Heart left ventricle (tissue), 16 donors: ENCODE measurements around the gene FAM193B. TPM values are rescaled to one million over a fixed set of nuclear protein-coding genes. Genes with fewer than 3 reads are reported as not detected.
A peak's percentile ranks its signal among the peaks of the same experiment; 100 is the strongest.

ENCODE experiments used
- ATAC-seq, 4 donors: fragments of 200-7000 bp; cut with Tn5 transposase; one replicate each; pipeline ENCODE4 v1.9.1; 2020 to 2022; ENCODE audit warnings: moderate library complexity in 4 of 4, mild to moderate bottlenecking in 3 of 4, moderate number of reproducible peaks in 1 of 4
- DNase-seq, 5 donors: peaks; one replicate each; pipeline ENCODE4 v3.0.0-alpha.2; 2020
- H3K27ac ChIP-seq, 12 donors: fragments of 200-600 bp; sonication (generic) in 4 of 12; one replicate each; pipeline versions ENCODE4 v1.5.0 to v1.8.0; 2016 to 2022; ENCODE audit warnings: mild to moderate bottlenecking in 2 of 12
- H3K27me3 ChIP-seq, 9 donors: fragments of 200-600 bp; sonication (generic) in 2 of 9; one replicate each; pipeline versions ENCODE4 v1.5.1 to v1.8.0; 2016 to 2022; ENCODE audit warnings: mild to moderate bottlenecking in 3 of 9
- H3K36me3 ChIP-seq, 9 donors: fragments of 200-600 bp; sonication (generic) in 2 of 9; one replicate each; pipeline versions ENCODE4 v1.5.0 to v1.8.0; 2018 to 2022; ENCODE audit warnings: mild to moderate bottlenecking in 2 of 9
- H3K4me1 ChIP-seq, 12 donors: fragments of 200-600 bp; sonication (generic) in 4 of 12; one replicate each; pipeline versions ENCODE4 v1.5.0 to v1.8.0; 2016 to 2022; ENCODE audit warnings: mild to moderate bottlenecking in 3 of 12
- H3K4me3 ChIP-seq, 12 donors: fragments of 200-600 bp; sonication (generic) in 4 of 12; one replicate each; pipeline versions ENCODE4 v1.5.0 to v1.8.0; 2017 to 2022; ENCODE audit warnings: mild to moderate bottlenecking in 9 of 12, moderate library complexity in 4 of 12
- H3K9me3 ChIP-seq, 12 donors: fragments of 200-600 bp; sonication (generic) in 4 of 12; one replicate each; pipeline versions ENCODE4 v1.5.0 to v1.8.0; 2016 to 2022; ENCODE audit warnings: mild to moderate bottlenecking in 1 of 12
- CTCF ChIP-seq, 12 donors: fragments of 200-600 bp; sonication (generic) in 4 of 12; IDR thresholded peaks; one replicate each; pipeline versions ENCODE4 v1.5.0 to v1.8.0; 2018 to 2022; ENCODE audit warnings: antibody characterized with exemption in 12 of 12, mild to moderate bottlenecking in 5 of 12
- POLR2A ChIP-seq, 2 donors: fragments of 450-650 bp; IDR thresholded peaks; one replicate each; pipeline ENCODE4 v1.6.1; 2017; ENCODE audit warnings: antibody characterized with exemption in 2 of 2, mild to moderate bottlenecking in 2 of 2, moderate library complexity in 2 of 2
- WGBS, 4 donors: extraction: QIAGEN DNeasy Blood & Tissue Kit in 2 of 4; methylation state at CpG; one replicate each; pipeline versions ENCODE4 v1.1.5 to v1.1.7; 2013 to 2018; 5-methylcytosine and 5-hydroxymethylcytosine counted together
- intact Hi-C, 10 donors: fragments of 100-400 bp; cut with DNase I; formaldehyde crosslinking; loops; one replicate each; pipeline versions ENCODE4 v1.11.1 to v1.14.2; 2022
- polyA plus RNA-seq, 2 donors: library from polyadenylated mRNA; stranded (reverse); fragments of 200-250 nt; gene quantifications; one replicate each; pipeline ENCODE4 v1.2.3, GENCODE V29; 2013
- total RNA-seq, 9 donors: library from RNA; depleted of rRNA in 2 of 9; stranded (reverse); fragments of >200 nt in 2 of 9; fragmentation: NEBNext Ultra II Directional in 3 of 9; extraction: Animal tissue kit (Norgen Biotek cat#: 25700) in 3 of 9; gene quantifications; one replicate each; pipeline versions ENCODE4 v1.1.0 to v1.2.4, GENCODE V29; 2016 to 2023
- donor health status: ischemic (EF 13 %, LVEDD 7.1; RV severe dilation, severe dysfunction).
- donor health status: healthy with polysubstance abuse.
- donor health status: DM: no; HTN: yes; CAD: no.
- donor health status: DM: no; HTN: no; CAD: no.
- donor health status: ischemic (EF 25% LVEDD 6.9; RV normal size, moderate dysfunction).
- donor health status: ischemic (EF 25% LVEDD 5.7; RV mildly dilated, moderate dysfunction).
- donor health status: healthy.
- donor health status: DM: yes; HTN: yes; CAD: no.
- donor health status: ischemic (EF 35%, LVEDD 5.7; RV mildly dilated, moderate dysfunction).
- donor health status: nonischemic (EF 11% LVEDD 7.7; RV severe dilation, severe dysfunction).
- donor health status: DM: yes; HTN: yes; CAD: no.
- donor health status: PGD.
- donor health status: ischemic (EF 29% LVEDD 5.4; RV normal size, mild dysfunction).
- donor health status: nonischemic (EF 23%, LVEDD 6.1; RV moderate dilation, normal function).

The FAM193B gene
- total and polyA plus RNA-seq, 11 donors = 13.1 to 58.9 (median 20.2) TPM

- intact Hi-C loops = loop anchor here in 2 of 10 donors (10.0 kb wide), 1 partner anchor 80 kb away; the partner anchor contains the start of gene TMED9 (in 2 of the 2)
- DNase-seq (no peak), ATAC-seq (no peak)
- 94 to 98% (median 95%) methylated on average over 8 to 11 of the region's 11 CpGs for WGBS, 4 donors
- peaks cover 7 to 64% (median 49%) of the 10 kb centered on the region in 9 donors for H3K36me3 ChIP-seq
- H3K27ac ChIP-seq = no peak overlapping the region
- no peaks in the 10 kb centered on the region for H3K27me3 ChIP-seq
- H3K4me1 ChIP-seq = peaks cover 0 to 43% (median 15%) of the 10 kb centered on the region in 12 donors
- TF ChIP-seq POLR2A (IDR thresholded peaks at IDR 0.05) (no peak), CTCF (IDR thresholded peaks at IDR 0.05) (no peak)
- H3K9me3 ChIP-seq = no peaks in the 10 kb centered on the region
- no peak overlapping the region for H3K4me3 ChIP-seq
Measured at GRCh38 chr5:177514541-177514940, 39.8 kb downstream of the FAM193B start.

GRCh38 chr5:177513500-177513899 is 40.9 kb downstream of the FAM193B start:
- Histone ChIP-seq H3K36me3 (peaks cover 7 to 59% (median 49%) of the 10 kb centered on the region in 9 donors), H3K4me1 (peaks cover 0 to 44% (median 12%) of the 10 kb centered on the region in 12 donors), H3K4me3 (no peak overlapping the region), H3K27me3 (no peaks in the 10 kb centered on the region), H3K9me3 (no peaks in the 10 kb centered on the region), H3K27ac (no peak overlapping the region)
- TF ChIP-seq CTCF (IDR thresholded peaks at IDR 0.05) = no peak
- TF ChIP-seq POLR2A (IDR thresholded peaks at IDR 0.05) = no peak
- WGBS, 4 donors = 94 to 97% (median 95%) methylated on average over 15 of the region's 15 CpGs
- DNase-seq = no peak
- intact Hi-C loops = loop anchor here in 2 of 10 donors (10.0 kb wide), 1 partner anchor 81 kb away; the partner anchor contains the start of gene TMED9 (in 2 of the 2)
- ATAC-seq = no peak

- Histone ChIP-seq H3K27ac (no peak overlapping the region), H3K9me3 (no peaks in the 10 kb centered on the region), H3K36me3 (peaks cover 7 to 59% (median 49%) of the 10 kb centered on the region in 9 donors), H3K27me3 (no peaks in the 10 kb centered on the region), H3K4me3 (no peak overlapping the region), H3K4me1 (peaks cover 0 to 44% (median 12%) of the 10 kb centered on the region in 12 donors)
- ATAC-seq = no peak
- intact Hi-C loops = loop anchor here in 2 of 10 donors (10.0 kb wide), 1 partner anchor 82 kb away; the partner anchor contains the start of gene TMED9 (in 2 of the 2)
- TF ChIP-seq POLR2A (IDR thresholded peaks at IDR 0.05) (no peak), CTCF (IDR thresholded peaks at IDR 0.05) (no peak)
- WGBS, 4 donors = 90 to 96% (median 93%) methylated on average over 16 of the region's 16 CpGs
- DNase-seq = no peak
Measured at GRCh38 chr5:177512736-177513380, 41.5 kb downstream of the FAM193B start.

- TF ChIP-seq POLR2A (IDR thresholded peaks at IDR 0.05) (no peak), CTCF (IDR thresholded peaks at IDR 0.05) (no peak)
- Histone ChIP-seq H3K36me3 (peaks cover 7 to 59% (median 49%) of the 10 kb centered on the region in 9 donors), H3K4me1 (peaks cover 0 to 44% (median 12%) of the 10 kb centered on the region in 12 donors), H3K27ac (peak overlapping the region in 1 of 12 donors; percentile 93), H3K27me3 (no peaks in the 10 kb centered on the region), H3K9me3 (no peaks in the 10 kb centered on the region), H3K4me3 (no peak overlapping the region)
- ATAC-seq = no peak
- no peak for DNase-seq
- 89 to 95% (median 94%) methylated on average over 24 to 34 of the region's 34 CpGs for WGBS, 4 donors
- intact Hi-C loops = loop anchor here in 2 of 10 donors (10.0 kb wide), 1 partner anchor 83 kb away; the partner anchor contains the start of gene TMED9 (in 2 of the 2)
Measured at GRCh38 chr5:177511796-177512675, 42.3 kb downstream of the FAM193B start.
